GM12878 (cell line): ENCODE measurements around the gene CASQ1.

ENCODE experiments used
- CBFB ChIP-seq: IDR thresholded peaks from 2 replicates; pipeline ENCODE4 v1.6.1; 2016; ENCODE audit warnings: antibody characterized with exemption, low read depth
- EGR1 ChIP-seq, 2 experiments: IDR thresholded peaks; 1 replicate in 1 of 2; 2 replicates in 1 of 2; pipeline ENCODE4 v1.6.1; 2011 to 2012; ENCODE audit warnings: low read depth in 2 of 2, low read length in 2 of 2, borderline replicate concordance in 1 of 2, mild to moderate bottlenecking in 1 of 2, moderate library complexity in 1 of 2
- EZH2 ChIP-seq: IDR thresholded peaks from 2 replicates; pipeline ENCODE4 v1.6.1; 2012; ENCODE audit warnings: low read depth, mild to moderate bottlenecking, control low read depth, inconsistent platforms, low read length, borderline replicate concordance; ENCODE audit not compliant: control insufficient read depth
- GABPA ChIP-seq: IDR thresholded peaks from 2 replicates; pipeline ENCODE4 v1.6.1; 2014; ENCODE audit warnings: antibody characterized with exemption, low read depth, mild to moderate bottlenecking, inconsistent platforms
- NFYB ChIP-seq: IDR thresholded peaks from 2 replicates; pipeline ENCODE4 v1.6.1; 2011; ENCODE audit warnings: low read depth, mild to moderate bottlenecking, low read length, improper control_type of control experiment, moderate library complexity; ENCODE audit not compliant: insufficient read depth
- NR2C2 ChIP-seq: IDR thresholded peaks from 2 replicates; pipeline ENCODE4 v1.6.1; 2011; ENCODE audit warnings: borderline replicate concordance, low read depth; ENCODE audit not compliant: control insufficient read depth, insufficient read length
- RAD21 ChIP-seq: IDR thresholded peaks from 2 replicates; pipeline ENCODE4 v1.6.1; 2011; ENCODE audit warnings: mild to moderate bottlenecking, low read depth, low read length, moderate library complexity; ENCODE audit not compliant: insufficient read depth
- TCF7 ChIP-seq: IDR thresholded peaks from 2 replicates; pipeline ENCODE4 v1.6.1; 2014; ENCODE audit warnings: antibody characterized with exemption, borderline replicate concordance
- ZZZ3 ChIP-seq: IDR thresholded peaks from 2 replicates; pipeline ENCODE4 v1.6.1; 2011; ENCODE audit warnings: low read depth; ENCODE audit not compliant: control insufficient read depth, insufficient read length
- TF ChIP-seq, protein P1 (sequence below): IDR thresholded peaks from 2 replicates; pipeline ENCODE4 v1.6.1; 2012; ENCODE audit warnings: low read depth, low read length, improper control_type of control experiment
- TF ChIP-seq, protein P2 (sequence below), 3 experiments: IDR thresholded peaks in 2 of 3; conservative IDR thresholded peaks in 1 of 3; 2 replicates each; pipeline ENCODE4 v1.5.1; 2011; ENCODE audit warnings: low read depth in 3 of 3, low read length in 3 of 3, mild to moderate bottlenecking in 3 of 3, control low read depth in 2 of 3, moderate library complexity in 2 of 3, inconsistent platforms in 1 of 3, mixed read lengths in 1 of 3; ENCODE audit not compliant: control insufficient read depth in 2 of 3, insufficient read depth in 1 of 3; ENCODE audit errors: extremely low read depth in 1 of 3

- no peak for TF ChIP-seq NFYB
- no peak for TF ChIP-seq EGR1 (IDR thresholded peaks at IDR 0.05; ENCODE audit: borderline replicate concordance in 1 of 2, low read depth in 2 of 2, low read length in 2 of 2)
- TF ChIP-seq, protein P1, sequence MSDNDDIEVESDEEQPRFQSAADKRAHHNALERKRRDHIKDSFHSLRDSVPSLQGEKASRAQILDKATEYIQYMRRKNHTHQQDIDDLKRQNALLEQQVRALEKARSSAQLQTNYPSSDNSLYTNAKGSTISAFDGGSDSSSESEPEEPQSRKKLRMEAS = no peak
- TF ChIP-seq, protein P2, sequence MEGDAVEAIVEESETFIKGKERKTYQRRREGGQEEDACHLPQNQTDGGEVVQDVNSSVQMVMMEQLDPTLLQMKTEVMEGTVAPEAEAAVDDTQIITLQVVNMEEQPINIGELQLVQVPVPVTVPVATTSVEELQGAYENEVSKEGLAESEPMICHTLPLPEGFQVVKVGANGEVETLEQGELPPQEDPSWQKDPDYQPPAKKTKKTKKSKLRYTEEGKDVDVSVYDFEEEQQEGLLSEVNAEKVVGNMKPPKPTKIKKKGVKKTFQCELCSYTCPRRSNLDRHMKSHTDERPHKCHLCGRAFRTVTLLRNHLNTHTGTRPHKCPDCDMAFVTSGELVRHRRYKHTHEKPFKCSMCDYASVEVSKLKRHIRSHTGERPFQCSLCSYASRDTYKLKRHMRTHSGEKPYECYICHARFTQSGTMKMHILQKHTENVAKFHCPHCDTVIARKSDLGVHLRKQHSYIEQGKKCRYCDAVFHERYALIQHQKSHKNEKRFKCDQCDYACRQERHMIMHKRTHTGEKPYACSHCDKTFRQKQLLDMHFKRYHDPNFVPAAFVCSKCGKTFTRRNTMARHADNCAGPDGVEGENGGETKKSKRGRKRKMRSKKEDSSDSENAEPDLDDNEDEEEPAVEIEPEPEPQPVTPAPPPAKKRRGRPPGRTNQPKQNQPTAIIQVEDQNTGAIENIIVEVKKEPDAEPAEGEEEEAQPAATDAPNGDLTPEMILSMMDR (IDR thresholded peaks at IDR 0.05 in 2 of 3, conservative IDR thresholded peaks at IDR 0.05 in 1 of 3; ENCODE audit: control insufficient read depth in 2 of 3, extremely low read depth in 1 of 3, insufficient read depth in 1 of 3, low read depth in 3 of 3, low read length in 3 of 3) = no peak
- no peak for TF ChIP-seq EZH2
- no peak for TF ChIP-seq TCF7
- no peak for TF ChIP-seq RAD21
- no peak for TF ChIP-seq NR2C2
- TF ChIP-seq CBFB = no peak
- TF ChIP-seq GABPA = no peak
- no peak for TF ChIP-seq ZZZ3
Measured at GRCh38 chr1:160192234-160192633, 1.9 kb downstream of the CASQ1 start.
